Activated gamma-delta T cell treated with Interleukin-2 at 50 U/mL for 16 hours (primary cell): Measurements from ENCODE around the gene SNX9.
"Not testable (repeated sequence)": the region's sequence is repeated elsewhere in the genome, so short reads cannot be mapped to it uniquely, and the experiment has no call there.

Experiments
- DNase-seq: peaks from one replicate; pipeline ENCODE4 v3.0.0-alpha.2; 2020

SNX9 gene

DNA sequence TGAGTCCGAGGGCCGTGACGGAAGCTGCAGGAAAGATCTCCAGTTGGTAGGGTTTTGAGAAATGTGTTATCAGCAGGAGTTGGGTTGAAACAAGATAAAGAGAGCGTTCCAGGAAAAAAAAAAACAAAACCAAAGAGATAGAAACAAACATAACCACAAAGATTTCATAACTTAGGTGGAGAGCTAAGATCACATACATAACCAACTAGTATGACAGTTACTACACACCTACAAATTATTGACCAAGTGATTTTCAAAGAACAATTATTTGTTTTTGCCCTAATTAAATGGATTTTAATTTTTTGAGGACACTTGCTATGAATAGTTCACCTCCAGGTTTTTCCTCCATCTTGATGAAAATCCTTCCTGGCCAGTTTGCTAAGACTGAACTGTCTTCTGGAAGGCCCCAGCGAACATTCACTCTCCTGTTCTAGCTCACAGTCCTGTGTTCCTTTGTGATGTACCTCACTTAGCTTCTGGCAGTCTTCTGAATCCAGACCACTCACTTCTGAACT is 69.4 kb downstream of the SNX9 start:
- no peak for DNase-seq

DNA sequence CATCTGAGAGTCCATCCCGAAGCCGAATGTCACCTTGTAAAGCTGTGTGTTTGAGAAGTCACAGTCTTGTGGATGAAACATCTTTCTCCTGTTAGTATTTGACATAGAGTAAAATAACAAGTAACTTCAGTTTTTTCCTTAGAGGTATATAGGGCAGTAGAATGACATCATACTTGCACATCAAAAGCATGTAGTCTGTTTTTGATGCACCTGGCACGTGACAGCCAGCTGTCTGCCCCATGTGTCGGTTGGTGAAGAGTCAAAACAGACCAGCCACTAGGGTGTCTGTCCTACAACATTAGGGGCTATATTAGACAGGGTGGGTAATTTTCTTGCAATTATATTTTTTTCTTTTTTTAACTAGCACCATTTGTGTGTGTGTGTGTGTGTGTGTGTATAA is 70.2 kb downstream of the SNX9 start:
- DNase-seq, result no peak

GRCh38 chr6:157895585-157895984 is 72.5 kb downstream of the SNX9 start:
- DNase-seq, result no peak

DNA sequence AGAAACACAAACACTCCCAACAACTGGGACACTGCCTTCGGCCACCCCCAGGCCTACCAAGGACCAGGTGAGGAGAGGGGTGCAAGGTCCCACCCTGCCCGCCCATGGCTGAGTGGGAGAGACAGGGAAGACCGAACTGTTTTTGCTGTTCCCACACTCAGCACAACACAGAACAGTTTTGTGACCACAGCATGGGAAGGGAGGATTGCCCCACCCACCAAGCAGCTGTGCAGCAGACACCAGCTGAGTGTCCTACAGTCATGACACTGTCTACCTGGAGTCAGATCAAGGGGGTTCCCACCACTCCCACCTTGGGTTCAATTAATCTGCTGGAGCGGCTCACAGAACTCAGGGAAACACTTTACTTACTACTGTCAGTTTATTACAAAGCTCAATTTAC is 73.9 kb downstream of the SNX9 start:
- DNase-seq, result no peak

DNA sequence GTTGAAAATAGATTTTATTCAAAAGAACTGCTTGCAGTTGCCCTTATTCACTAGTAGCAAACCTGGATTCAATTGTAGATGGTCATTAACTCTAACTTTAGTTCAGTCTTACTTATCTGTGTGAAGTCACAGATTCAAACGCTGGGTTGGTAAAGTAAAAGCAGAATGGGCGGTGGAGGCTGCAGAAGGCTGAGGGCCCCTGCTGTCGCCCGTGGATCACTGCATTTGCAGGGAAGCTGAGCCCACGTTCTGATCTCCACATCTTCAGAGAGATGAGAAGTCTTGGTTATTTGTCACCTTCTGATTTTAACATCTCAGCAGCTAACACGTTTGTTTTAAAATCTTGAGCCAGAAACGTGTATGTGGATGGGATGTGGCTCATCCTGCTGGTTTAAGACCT is 75.1 kb downstream of the SNX9 start:
- DNase-seq, result no peak

- DNase-seq, result no peak
Measured at GRCh38 chr6:157898640-157899039, 75.6 kb downstream of the SNX9 start.

- DNase-seq, result not testable (repeated sequence)
Measured at GRCh38 chr6:157900262-157900661, 77.2 kb downstream of the SNX9 start.

DNA sequence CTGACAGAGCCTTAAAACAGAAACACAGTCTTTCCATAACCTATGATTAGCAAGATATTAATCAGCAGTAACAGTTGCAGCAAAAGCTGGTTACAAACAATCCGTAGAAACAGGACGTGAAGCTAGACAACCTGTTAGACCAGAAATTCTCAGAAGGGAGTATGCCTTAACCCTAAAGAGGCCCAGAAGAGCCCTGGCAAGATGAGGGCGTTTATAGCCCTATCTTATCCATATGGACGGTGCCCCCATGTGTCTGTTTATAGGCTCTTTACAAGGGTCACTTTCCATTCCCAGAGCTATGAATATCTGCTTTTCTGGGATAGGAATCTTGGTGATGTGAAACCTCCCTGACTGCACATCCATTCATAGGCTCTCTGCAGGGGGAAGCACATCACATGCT is 77.7 kb downstream of the SNX9 start:
- DNase-seq, result not testable (repeated sequence)

DNA sequence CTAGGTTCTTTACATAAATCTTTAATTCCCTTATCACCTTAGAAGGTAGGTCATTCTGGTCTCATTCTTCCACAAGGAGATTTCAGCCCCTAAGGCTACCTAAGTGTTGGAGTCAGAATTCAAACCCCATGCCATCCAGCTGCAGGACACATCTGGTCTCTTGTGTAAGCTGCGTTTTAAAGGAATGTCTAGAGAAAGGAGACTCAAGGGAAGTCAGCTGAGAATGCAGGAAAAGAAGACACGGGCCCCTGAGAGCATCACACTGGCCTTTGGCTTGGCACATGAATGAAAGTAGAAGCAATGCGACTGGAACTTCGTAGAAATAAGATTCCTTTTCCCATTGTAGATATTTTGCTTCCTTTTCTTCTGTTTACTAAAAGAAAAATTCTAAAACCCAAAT is 82.0 kb downstream of the SNX9 start:
- DNase-seq, result no peak

- no peak for DNase-seq
Measured at GRCh38 chr6:157905590-157906342, 82.7 kb downstream of the SNX9 start.

- DNase-seq, result no peak
Measured at GRCh38 chr6:157906537-157907061, 83.6 kb downstream of the SNX9 start.

DNA sequence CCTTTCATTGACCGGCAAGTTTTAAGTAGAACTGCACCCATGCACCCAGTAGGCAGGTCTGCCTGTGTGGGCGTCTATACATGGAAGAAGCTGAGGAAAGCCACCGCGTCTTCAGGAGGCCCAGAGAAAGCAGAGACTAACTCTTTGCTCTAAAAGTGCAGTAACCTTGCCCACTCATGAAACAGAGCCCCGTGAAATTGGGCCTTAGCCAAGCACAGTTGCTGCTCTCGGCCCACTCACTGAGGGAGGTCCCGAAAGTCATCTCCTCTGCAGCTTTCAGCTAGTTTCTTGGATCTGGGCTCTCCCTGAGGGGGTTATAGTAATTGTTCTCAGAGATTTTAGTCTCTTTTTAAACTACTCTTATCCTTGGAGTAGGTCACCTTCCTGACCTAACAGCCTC is 84.6 kb downstream of the SNX9 start:
- no peak for DNase-seq

DNA sequence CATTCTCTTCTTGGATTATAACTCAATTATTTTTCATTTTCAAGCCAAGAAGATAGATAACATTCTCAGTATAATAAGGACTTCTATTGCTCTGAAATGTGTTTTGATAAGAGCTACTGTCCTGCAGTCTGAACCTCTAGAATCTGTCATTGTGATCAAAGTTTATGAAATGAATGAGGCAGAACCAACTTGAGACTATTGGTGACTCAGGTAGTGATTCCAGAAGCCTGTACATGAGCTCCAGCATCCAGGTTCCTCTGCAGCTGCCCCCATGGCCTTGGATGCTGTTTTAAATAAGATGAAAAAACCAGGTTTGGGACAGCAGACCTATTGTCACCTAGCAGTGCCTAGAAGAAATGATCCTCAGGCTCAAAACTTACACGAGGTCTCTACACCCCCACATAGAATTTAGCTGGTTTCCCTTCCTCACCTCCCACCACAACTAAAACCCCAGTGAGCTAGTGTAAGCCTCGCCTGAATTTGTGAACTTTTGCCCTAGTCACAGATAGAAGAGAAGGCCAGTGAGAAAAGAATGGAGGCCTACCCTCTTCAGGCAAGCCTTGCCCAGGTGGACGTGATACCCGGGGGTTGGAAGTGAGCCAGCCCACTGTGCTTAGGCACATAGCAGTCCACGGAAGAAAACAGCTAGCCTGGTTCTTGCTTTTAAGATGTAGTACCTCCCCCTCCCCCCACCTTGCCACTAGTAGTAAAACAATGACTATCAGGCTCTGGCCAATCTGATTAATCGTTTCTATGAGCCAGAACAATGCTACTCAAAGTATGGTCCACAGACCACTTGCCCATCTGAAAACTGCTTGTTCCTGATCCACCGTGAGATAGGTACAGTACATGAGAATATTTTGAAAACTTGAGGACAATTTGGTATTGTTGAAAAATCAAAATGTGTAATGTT is 85.6 kb downstream of the SNX9 start:
- DNase-seq, result no peak

- no peak for DNase-seq
Measured at GRCh38 chr6:157909282-157909664, 86.2 kb downstream of the SNX9 start.

- no peak for DNase-seq
Measured at GRCh38 chr6:157911278-157911677, 88.2 kb downstream of the SNX9 start.

DNA sequence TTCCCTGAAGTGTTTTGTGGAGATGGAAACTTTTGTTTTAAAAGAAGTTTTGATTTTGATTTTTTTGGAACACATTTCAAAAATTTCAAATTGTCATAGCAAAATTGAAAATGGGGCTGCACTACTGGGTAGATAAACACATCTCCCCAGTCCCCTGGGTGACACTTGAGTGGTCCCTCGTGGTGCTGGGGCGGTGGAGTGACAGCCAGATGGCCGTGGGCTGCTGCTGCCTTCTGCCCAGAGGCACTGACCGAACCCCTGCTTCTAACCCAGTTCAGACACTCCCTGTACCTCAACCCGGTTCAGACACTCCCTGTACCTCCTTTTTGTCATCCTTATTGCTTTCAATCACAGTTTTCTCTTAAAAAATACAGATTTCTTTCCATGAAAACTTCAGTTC is 88.7 kb downstream of the SNX9 start:
- DNase-seq, result no peak

- DNase-seq, result no peak
Measured at GRCh38 chr6:157912326-157912725, 89.3 kb downstream of the SNX9 start.

DNA sequence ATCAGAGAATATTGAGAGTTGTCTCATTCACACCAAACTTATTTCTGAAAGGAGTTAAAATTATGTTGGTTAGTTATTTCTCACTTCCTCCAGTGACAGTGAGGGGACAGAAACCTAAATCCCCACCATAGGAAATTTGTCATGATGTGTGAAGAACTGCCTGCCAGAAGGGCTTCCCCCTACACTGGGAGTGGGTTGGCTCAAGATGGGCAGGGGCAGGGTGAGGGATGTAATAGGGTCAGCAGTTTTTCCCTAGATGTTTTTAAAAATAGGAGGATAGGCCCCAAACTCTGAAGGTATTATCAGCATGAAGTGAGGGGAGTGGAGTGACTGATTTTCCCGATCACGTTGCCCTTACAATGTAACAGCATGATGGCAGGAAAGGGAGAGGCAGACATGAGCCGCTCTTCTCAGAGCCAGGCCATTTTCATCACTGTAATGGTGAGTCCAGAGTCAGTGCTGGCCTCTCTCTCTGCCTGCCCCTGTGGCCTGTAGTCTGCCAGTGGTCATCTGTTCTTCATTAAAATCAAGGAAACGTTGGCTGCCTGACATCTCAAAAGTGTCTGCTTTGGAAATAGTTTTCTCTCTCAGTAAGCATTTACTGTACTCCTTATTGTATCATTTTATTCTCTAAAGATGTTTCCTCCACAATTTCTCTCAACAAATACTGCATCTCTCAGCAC is 98.8 kb downstream of the SNX9 start:
- DNase-seq, result no peak

DNA sequence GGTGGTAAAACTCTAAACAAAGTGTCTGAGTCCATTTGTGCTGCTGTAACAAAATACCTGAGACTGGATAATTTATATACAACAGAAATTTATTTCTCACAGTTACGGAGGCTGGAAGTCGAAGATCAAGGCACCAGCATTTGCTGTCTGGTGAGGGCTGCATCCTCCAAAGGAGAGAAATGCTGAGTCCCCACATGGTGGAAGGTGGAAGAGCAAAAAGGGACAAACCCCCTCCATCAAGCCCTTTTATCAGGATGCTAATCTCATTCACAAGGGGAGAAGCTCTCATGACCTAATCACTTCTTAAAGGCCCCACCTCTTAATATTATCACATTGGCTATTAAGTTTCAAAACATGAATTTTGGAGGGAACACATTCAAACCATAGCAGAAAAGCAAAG is 102.7 kb downstream of the SNX9 start:
- DNase-seq, result no peak

- no peak for DNase-seq
Measured at GRCh38 chr6:157927011-157927410, 104.0 kb downstream of the SNX9 start.

DNA sequence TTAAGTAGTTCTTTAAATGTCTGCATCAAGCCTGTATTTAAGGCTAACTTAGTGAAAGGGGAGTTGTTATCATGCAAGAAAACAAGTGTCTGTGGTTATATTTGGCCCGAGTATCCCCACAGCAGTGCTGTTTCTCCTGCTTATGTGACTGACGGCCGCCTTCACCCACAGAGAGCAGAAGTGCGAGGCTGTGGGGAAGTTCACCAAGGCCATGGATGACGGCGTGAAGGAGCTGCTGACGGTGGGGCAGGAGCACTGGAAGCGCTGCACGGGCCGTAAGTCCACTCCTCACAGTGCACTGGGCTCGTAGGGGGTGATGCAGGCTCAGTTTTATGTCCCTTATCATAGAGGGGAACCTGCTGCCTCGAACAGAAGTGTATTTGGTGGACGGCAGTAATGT is 105.4 kb downstream of the SNX9 start:
- DNase-seq, result no peak

DNA sequence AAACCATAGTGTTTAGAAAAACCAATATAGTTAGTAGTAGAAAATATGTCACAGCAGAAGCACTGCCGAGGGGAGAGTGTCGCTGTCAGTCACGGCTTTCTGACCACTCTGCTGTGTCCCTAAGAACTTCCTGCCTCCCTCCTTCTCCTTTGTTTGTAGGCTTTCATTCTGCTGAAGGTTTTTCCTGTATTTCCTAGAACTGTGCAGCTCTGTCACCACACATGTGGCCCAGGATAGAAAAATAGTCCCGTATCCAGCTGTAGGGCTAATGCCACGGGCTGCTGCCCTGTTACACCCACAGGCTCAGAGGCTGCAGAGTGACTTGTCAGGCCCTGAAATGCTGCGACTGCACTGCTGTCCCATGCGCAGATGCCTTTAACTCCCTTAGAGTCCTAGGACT is 106.0 kb downstream of the SNX9 start:
- no peak for DNase-seq

DNA sequence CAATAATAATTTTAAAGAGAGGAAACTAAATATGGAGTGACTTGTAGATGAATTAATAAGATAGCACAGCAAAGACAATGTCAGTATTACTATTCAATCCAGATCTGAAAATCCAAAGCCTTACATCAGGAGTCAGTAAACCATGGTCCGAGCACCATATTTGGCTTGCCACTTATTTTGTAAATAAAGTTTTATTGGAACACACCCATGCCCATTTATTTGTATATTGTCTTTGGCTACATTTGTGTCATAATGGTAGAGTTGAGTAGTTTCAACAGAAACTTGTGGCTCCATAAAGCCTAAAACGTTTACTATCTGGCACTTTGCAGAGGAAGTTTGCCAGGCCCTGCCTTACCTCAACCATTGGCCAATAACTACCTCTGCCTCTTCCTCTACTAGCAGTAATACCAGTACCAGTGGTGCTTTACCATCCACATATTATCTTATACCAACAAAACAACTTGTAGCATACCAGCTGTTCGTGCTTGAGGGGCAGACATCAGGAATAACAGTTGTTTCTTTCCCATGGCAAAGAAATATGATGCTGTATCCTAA is 106.8 kb downstream of the SNX9 start:
- DNase-seq, result no peak
